HG03060 (cell line): Measurements from ENCODE around the gene VIT.
"Not testable (repeated sequence)": the region's sequence is repeated elsewhere in the genome, so short reads cannot be mapped to it uniquely, and the experiment has no call there.

Experiments used
- ATAC-seq: cut with Tn5 transposase; IDR thresholded peaks from one replicate; pipeline ENCODE4 v1.9.1; 2021; ENCODE audit warnings: low read depth, moderate number of reproducible peaks; ENCODE audit not compliant: unreplicated experiment

VIT gene

DNA sequence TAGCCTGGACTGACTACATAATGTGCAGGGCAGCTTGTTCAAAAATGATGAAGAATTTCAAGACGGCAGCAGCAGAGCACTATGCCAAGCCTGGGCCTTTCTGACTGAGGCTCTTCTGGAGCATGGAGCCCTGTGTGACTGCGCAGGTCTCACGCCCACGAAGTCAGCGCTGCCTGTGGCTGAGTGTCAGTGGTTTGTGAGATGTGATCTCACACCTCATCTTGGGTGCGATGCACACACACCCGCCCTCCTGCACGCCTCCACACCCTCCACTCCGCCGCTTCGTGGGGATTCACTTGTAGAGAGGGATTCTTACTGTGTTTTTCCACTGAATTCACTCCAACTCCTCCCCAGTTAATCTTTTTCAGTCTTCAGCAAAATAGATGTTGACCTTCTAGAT, 103.9 kb downstream of the VIT start:
- no peak for ATAC-seq

DNA sequence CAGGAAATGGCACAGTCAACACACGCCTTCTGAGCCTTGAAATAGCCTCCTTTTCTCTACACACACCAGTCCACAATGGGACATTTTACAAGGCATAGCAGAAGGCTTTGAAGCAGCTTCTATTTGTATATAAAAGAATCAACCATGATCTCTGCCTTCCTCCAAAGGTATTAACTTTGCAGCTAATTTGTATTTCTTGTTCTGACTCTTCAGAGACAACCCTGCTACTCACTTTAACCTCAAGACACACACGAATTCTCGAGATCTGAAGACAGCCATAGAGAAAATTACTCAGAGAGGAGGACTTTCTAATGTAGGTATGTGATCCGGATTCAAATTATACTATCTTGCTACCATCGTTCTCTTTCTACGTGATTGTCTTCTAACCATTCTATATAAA, 104.6 kb downstream of the VIT start:
- ATAC-seq: no peak

DNA sequence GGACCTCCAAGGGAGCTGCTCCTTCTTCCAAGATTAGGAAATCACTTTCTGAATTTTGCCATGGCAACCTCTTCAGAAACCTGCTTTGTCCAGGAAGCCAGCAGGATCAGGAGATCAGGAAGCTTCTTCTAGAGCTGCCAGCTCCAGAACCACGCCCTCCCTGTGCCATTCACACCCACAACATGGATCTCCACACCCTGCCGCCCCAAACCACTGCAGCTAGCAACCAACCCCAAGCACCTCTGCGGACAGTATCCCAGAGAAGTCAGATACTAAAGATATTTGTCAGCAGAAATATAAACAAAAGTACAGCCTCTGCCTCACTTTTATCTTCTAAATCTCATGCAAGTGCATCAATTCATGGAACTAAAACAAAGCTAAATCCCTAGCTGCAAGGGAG, 106.4 kb downstream of the VIT start:
- no peak for ATAC-seq

DNA sequence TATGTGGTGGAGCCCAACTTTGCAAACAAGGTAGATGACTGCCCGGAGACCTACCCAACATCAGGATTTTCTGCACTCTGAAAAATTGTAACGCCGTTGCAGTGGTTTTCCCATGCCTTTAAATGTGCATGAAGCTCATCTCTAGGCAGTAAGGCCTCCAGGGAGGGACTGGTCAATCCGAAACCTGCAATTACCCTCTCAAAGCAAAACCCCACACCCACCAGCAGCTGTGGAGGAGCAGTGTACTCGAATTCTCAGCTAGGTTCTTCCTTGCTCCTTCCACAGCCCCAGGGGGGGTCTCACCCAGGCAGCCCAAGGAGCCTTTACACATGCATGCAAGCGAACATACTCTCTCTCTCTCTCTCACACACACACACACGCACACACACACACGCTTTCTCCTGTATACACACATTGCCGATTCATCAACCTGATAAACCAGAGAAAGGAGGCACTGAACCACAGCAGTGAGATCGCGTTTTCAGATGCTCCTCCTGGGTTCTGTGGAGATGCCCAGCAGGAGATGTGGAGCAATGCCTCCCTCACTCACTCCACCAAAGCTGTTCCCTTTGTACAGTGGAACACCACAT, 109.2 kb downstream of the VIT start:
- ATAC-seq: no peak

DNA sequence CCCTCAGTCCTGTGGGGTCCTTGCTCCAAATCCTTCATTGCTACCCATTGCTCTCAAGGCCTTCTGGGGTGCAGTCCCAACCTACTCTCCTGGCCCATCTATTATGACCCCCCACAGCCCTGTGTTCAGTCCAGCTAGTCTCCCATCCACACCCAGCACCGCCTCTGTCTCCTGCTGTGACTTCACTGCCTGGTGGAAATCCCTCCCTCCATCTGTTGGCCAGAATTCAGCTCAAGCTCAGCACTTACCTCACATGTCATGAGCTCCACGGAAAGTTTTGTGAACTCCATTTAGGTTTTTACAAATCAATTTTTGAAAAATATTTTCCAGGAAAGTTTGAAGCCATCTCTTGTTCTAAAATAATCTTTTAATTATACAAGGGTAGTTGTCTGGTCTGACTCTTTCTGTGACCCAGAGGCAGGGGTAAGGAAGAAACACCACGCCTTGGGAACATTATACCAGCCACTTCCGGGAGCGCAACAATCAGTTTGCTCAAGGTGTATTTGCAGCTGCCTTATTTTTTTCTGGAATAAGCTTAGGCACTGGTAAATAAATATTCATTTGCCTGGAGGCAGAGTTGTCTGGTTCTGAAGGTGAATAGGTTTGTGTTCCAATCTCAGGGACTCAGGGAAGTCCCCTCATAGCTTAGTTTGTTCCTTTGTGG, 110.8 kb downstream of the VIT start:
- no peak for ATAC-seq

DNA sequence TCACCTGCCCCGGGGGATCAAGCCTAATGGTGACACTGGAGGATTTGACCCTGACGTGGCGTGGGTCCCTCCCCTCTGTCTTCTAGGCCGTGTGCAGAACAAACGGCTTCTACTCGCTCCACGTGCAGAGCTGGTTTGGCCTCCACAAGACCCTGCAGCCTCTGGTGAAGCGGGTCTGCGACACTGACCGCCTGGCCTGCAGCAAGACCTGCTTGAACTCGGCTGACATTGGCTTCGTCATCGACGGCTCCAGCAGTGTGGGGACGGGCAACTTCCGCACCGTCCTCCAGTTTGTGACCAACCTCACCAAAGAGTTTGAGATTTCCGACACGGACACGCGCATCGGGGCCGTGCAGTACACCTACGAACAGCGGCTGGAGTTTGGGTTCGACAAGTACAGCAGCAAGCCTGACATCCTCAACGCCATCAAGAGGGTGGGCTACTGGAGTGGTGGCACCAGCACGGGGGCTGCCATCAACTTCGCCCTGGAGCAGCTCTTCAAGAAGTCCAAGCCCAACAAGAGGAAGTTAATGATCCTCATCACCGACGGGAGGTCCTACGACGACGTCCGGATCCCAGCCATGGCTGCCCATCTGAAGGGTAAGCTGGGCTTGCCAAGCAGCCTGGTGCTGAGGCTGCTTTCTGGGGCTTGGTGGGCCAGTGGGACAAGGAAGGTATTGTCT, 112.0 kb downstream of the VIT start:
- no peak for ATAC-seq

DNA sequence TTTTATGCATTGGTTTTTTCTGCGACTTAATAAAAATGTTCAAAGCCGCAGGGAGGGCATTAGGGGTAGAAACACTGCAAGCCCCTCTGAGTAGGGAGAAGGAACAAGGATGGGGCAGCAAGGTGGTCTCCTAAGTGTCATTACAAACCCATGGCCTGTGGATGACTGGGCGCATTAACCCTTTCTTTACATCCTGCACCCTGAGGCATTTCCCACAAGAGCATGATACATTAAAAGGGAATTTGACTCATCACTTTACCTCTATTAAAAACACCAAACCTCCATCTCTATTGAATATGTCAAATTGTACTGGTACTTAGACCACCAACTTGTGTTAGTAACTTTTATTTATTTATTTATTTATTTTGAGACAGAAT, 112.5 kb downstream of the VIT start:
- ATAC-seq: no peak

DNA sequence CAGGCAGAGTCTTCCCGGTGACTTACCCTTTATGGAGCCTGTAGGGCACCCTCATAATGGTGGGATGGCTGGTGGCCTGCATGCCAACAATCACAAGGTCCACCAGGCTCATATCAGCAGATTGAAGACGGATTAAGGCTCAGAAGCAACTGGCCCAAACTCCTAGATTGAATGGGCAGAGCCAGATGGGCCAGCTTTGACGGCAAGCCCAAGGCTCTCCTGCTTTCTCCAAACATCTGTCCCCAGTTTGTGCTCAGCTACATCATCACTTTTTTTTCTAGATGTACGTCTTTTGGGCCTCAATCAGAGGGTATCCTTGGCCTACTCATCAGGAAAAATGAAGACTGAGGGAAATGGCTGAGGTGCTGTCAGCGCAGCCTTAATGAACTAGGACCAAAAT, 114.6 kb downstream of the VIT start:
- ATAC-seq: no peak

DNA sequence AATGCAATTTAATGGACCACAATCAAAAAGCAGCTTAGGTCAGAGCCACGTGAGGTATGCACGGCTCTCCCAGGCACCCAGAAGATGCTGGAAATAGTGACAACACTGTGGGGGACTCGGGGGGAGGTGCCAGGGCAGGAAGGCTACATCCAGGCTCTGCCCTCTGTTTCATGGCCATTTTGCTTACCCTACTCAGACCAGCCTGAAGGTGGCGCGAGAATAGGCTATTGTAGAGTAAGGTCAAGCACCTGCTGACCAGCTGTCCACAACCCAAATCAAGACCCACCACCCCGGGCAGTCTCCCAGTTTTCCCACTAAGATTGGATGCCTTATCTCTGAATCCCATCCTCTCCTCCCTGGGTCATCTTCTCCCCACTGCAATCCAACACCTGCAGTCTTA, 115.7 kb downstream of the VIT start:
- ATAC-seq: no peak

DNA sequence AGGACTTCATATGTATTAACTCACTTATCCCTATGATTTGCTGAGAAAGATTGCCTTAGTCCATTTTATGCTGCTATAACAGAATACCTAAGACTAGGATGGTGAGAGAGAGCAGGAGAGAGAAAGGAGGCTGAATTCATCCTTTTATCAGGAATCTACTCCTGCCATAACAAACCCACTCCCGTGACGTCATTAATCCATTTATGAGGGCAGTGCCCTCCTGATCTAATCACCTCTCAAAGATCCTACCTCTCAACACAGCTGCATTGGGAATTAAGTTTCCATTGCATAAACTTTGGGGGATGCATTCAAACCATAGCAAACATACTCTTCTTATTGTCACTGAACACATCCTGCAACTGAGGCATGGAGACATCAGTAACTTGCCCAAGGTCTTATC, 122.0 kb downstream of the VIT start:
- no peak for ATAC-seq

DNA sequence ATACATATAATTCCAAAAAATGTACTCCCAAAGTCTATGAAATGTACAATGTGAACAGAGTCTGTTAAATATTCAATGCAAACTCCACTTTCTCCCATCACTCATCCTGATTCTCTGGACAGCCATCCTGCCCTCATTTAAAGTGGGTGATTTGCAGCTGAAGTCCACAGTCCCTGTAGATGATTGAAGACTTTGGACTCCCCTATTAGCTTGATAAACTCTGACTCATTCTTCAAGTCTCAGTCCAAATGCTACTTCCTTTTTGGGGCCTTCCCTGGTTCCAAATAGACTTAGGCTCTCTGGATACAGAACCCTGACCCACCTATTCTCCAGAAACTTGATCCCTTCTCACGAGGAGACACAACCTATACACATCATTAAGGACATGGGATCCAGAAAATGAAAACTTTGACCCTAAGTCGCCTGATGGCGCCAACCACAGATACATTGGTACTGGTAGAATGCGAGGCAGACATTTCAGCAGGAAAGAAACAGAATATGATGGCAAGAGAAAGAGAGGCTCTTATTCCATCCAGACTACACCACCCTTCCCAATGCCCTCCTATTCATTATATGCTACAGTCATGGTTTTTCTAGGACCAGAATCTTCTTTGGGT, 122.7 kb downstream of the VIT start:
- no peak for ATAC-seq

DNA sequence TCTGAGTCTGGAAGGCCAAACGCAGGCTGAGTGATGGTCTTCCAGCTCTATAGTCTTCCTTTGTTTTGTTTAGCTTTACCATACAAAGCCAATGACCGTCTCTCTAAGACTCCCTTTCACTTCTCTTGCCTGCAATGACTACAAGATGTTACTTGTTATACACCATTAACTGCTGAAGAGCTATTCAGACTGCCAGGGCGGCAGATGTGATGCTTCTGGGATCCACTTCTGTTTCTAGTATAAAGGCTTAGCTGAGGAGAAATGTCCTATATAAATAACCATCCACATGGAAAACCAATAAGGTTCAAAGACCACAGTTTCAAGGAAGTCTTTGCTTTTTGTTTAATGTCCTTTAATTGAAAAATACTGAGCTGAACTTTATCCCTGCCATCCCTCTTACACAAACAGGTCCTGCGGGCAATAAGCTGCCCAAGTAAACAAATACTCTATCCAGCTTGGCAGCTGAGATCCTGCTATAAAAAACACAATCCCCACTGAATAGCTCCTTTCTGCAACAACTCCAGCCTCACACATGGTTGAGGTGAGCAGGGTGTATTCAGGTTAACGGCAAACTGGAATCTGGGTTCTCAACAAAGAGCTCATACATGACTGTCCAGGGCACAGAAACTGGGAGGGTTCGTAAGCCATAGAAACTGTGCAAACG, 124.6 kb downstream of the VIT start:
- ATAC-seq: no peak

DNA sequence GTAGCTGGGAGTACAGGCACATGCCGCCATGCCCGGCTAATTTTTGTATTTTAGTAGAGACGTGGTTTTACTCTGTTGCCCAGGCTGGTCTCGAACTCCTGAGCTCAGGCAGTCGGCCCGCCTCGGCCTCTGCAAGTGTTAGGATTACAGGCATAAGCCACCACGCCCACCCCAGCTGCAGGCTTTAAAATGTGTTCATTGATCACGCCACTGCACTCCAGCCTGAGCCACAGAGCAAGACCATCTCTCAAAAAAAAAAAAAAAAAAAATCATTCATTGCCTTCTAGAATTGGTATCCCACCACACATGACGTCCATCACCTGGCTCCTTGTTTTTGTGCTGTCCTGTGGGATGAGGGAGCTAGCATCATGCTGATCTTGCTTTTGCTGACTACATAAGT, 127.4 kb downstream of the VIT start:
- ATAC-seq: no peak

DNA sequence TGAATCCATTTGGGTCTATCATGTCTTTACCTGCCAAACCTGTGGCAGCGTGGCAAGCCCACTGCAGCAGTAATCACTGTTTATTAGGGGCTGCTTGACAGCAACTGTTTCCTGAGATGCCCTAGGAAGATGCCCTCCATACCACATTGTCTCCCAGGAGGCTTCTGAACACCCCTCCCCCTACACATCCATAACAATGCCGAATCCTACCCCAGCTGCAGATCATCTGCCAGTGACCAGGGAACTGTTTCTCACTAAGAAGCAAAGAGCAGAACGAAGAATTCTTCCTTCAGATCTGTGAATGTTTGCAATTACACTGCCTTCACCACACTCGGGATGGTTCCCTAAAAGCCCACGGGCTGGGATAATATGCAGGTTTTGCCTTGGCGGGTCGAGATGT, 127.8 kb downstream of the VIT start:
- no peak for ATAC-seq

DNA sequence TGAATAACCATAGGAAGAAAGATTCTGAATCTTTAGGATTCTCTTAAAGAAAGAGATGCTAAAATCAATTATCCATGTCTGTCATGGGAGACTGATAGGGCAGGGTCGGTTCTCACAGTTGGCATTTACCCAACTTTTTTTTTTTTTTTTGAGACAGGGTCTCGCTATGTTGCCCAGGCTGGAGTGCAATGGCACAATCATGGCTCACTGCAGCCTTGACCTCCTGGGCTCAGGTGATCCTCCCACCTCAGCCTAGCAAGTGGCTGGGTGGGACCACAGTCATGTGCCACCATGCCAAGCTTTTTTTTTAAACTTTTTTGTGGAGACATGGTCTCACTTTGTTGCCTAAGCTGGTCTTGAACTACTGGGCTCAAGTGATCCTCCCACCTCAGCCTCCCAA, 128.2 kb downstream of the VIT start:
- ATAC-seq: not testable (repeated sequence)

DNA sequence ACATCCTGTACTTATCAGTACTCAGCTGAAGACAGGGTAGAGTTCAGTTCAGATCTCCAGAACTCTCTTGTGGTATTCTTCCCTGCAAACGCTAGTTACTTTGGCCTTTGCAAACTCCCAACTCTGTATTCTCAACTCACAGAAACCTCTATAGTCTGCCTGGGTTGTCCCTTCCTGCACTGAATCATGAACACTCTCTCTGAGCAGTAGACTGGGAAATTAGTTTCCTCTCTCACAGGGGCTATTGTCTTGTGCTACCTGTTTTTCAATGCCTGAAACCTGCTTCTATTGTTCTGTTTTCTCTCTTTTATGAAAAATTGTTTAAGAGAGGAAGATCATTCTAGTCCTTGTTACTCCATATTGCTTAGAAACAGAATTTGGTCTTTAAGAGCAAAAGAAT, 134.7 kb downstream of the VIT start:
- ATAC-seq: no peak

DNA sequence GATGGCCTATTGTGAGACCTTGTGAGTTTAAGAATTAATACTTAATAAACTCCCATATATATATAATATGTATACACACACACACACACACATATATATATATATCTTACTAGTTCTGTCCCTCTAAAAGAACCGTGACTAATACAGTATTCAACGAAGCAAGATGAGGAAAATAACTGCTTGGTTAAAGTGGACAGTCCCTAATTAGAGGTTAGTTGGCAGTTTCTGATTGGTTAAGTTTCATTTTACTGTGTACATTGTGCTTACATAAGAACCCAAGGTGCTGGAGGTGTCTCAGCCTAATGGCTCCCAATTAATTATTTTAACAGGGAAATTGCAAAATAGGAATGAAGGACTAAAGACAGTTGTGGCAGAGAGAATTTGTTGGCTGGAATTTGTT, 137.7 kb downstream of the VIT start:
- no peak for ATAC-seq

DNA sequence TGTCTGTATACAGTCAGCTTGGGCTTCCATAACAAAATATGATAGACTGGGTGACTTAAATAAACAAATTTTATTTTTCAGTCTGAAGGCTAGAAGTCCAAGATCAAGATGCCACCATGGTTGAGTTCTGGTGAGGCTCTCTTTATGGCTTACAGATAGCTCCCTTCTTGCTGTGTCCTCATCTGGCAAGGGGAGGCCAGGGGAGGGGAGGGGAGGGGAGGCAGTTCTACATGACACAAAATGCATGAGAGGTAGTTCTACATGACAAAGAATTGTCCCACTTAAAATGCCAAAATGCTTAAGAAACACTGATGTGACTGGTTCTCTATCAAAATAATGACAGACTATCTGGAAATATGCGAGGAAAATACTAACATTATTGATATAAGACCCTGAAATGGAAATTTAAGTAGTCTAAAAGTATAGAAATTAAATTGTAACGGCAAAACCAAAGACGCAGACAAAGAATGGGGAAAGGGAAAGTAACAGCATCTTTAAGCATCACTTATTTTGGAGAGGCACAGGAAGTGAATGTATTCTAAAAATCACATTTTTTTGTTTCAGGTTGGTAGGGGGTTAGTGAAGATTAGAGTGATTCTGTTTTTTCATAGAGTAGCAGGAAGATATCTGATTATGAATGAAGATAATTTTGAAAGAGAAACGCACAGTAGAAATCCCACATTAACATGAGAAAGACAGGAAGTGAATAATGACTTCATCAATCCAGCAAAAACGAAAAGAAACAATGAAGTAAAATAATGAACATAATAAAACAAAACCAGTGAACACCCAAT, 138.4 kb downstream of the VIT start:
- no peak for ATAC-seq

DNA sequence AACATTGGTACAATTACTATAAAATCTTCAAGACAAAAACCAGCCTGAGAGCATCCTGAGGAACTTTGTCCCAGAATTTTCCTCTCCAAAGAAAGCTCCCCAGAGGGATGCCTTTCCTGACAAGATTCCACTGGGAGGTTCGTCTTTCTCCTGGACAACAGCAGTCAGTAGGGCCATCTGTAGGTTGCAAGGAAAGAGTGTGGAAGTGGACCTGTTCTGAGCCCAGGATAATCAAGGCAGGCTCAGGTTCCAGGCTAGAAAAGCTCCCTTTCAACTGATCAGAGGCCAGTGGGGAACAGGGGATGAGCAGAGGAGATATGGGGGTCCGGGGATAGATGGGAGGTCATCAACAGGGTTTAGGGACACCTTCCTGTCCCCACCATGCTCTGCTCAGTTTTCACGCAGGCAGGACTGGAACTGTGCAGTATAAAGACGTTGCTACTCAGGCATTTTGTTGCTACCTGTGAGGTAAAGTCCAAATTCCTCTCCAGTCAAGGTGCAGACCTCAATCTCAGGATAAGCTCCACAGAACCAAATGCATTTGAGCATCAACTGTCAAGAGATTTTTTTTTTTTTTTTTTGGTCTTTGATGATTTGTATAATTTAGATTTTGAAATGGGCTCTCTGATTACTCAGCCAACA, 143.6 kb downstream of the VIT start:
- ATAC-seq: no peak

DNA sequence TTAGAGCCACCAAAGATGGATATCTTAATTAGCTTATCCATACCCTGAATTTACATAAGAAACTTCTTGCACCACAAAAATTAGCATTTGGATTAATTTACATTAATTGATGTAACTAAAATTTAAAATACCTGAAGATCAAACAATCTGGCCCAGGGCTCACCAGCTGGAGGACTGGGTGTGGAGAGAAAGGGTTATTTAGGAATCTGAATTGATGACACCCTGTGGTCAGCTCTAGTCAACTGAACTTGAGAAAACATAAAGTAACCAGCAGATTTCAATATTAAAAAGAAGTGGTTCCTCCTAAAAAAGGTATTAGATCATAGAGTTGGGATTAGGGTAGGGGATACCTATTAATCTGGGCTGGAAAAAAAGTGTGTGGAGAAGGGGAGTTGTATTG, 147.3 kb downstream of the VIT start:
- ATAC-seq: no peak
